Ascending aorta (tissue), 2 donors: ENCODE measurements around the gene GCKR. TPM values are rescaled to one million over a fixed set of nuclear protein-coding genes. Genes with fewer than 3 reads are reported as not detected.
A peak's percentile ranks its signal among the peaks of the same experiment; 100 is the strongest.

Source experiments
- DNase-seq, 2 donors: peaks; one replicate each; pipeline ENCODE4 v3.0.0-alpha.2; 2019; ENCODE audit warnings: low spot score in 2 of 2
- H3K27ac ChIP-seq, 2 donors: fragments of 200-600 bp; sonication (generic); one replicate each; pipeline ENCODE4 v1.5.1; 2016 to 2017; ENCODE audit warnings: mild to moderate bottlenecking in 1 of 2
- H3K27me3 ChIP-seq: fragments of 200-600 bp; sonication (generic); one replicate; pipeline ENCODE4 v1.5.1; 2017
- H3K36me3 ChIP-seq, 2 donors: fragments of 200-600 bp; sonication (generic); one replicate each; pipeline ENCODE4 v1.5.1; 2016
- H3K4me1 ChIP-seq, 2 donors: fragments of 200-600 bp; sonication (generic); one replicate each; pipeline ENCODE4 v1.5.1; 2016 to 2017; ENCODE audit warnings: mild to moderate bottlenecking in 1 of 2
- H3K4me3 ChIP-seq, 2 donors: fragments of 200-600 bp; sonication (generic); one replicate each; pipeline ENCODE4 v1.5.1; 2016 to 2017; ENCODE audit warnings: mild to moderate bottlenecking in 1 of 2
- H3K9me3 ChIP-seq, 2 donors: fragments of 200-600 bp; sonication (generic); one replicate each; pipeline ENCODE4 v1.5.1; 2016
- intact Hi-C: fragments of 100-400 bp; cut with DNase I; formaldehyde crosslinking; loops from one replicate; pipeline ENCODE4 v1.15.1; 2023
- total RNA-seq: library from RNA; depleted of rRNA; stranded (reverse); fragments of >200 nt; gene quantifications from one replicate; pipeline ENCODE4 v1.1.0, GENCODE V29; 2016
- TF ChIP-seq, protein P1 (sequence below), 3 experiments: fragments of 200-600 bp in 2 of 3; fragments of 450-650 bp in 1 of 3; sonication (generic) in 2 of 3; IDR thresholded peaks; one replicate each; pipeline ENCODE4 v1.5.1; 2016 to 2019; ENCODE audit warnings: antibody characterized with exemption in 3 of 3, mild to moderate bottlenecking in 1 of 3, moderate library complexity in 1 of 3

Gene GCKR, protein sequence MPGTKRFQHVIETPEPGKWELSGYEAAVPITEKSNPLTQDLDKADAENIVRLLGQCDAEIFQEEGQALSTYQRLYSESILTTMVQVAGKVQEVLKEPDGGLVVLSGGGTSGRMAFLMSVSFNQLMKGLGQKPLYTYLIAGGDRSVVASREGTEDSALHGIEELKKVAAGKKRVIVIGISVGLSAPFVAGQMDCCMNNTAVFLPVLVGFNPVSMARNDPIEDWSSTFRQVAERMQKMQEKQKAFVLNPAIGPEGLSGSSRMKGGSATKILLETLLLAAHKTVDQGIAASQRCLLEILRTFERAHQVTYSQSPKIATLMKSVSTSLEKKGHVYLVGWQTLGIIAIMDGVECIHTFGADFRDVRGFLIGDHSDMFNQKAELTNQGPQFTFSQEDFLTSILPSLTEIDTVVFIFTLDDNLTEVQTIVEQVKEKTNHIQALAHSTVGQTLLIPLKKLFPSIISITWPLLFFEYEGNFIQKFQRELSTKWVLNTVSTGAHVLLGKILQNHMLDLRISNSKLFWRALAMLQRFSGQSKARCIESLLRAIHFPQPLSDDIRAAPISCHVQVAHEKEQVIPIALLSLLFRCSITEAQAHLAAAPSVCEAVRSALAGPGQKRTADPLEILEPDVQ
- not detected for total RNA-seq

DNA sequence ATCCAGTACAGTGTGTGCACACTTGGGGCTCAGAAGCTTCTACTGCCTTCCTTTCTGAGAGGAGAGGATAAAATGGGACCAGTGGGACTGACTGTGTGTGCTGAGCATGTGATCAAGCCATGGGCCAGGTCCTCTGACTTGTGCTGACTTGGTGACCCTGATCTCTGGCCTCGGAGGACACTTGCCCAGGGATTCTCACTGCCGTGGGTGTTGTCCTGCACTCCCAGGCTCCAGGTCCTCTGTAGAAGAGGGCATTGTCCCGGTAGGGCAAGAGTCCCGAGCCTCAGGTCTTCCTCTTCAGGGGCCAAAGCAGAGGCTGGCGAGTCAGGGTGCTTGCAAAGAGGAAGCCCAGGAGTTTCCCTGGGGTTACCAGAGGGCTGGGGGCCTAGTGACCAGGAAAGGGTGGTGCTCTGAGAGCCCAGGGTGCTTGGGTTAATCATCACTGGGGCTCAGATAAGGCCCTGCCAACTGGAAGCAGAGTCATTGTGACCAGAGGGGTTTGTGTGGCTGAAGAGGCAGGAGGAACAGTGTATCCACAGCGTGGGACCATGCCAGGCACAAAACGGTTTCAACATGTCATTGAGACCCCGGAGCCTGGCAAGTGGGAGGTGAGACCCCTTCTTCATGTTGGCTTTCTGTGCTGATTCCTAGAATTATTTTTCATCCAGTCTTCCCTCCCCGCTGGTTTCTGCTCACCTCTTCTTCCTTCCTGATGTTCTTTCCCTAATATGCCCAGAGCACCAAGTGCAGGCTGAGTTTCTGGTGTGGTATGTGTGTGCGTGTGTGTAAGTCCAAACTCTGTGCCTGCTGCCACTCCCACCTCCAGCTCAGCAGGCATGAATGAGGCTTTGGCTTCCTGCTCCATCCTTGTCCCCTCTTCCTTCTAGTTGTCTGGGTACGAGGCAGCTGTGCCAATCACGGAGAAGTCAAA is at the start of gene GCKR:
Gene GCKR (plus strand): TSS at position 483 of the 931 bp plus-strand sequence. CDS start 66 bp downstream, at position 549.
- TF ChIP-seq, protein P1, sequence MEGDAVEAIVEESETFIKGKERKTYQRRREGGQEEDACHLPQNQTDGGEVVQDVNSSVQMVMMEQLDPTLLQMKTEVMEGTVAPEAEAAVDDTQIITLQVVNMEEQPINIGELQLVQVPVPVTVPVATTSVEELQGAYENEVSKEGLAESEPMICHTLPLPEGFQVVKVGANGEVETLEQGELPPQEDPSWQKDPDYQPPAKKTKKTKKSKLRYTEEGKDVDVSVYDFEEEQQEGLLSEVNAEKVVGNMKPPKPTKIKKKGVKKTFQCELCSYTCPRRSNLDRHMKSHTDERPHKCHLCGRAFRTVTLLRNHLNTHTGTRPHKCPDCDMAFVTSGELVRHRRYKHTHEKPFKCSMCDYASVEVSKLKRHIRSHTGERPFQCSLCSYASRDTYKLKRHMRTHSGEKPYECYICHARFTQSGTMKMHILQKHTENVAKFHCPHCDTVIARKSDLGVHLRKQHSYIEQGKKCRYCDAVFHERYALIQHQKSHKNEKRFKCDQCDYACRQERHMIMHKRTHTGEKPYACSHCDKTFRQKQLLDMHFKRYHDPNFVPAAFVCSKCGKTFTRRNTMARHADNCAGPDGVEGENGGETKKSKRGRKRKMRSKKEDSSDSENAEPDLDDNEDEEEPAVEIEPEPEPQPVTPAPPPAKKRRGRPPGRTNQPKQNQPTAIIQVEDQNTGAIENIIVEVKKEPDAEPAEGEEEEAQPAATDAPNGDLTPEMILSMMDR (IDR thresholded peaks at IDR 0.05): no peak
- intact Hi-C loops: loop anchor here (10.0 kb wide), 1 partner anchor 362 kb away; the partner anchor contains the start of genes PREB and PRR30
- Histone ChIP-seq H3K27me3 (no peaks in the 10 kb centered on the region), H3K27ac (no peak within 1 kb of the TSS), H3K4me3 (peak within 1 kb of the TSS in 1 of 2 donors; percentile 96), H3K9me3 (no peaks in the 10 kb centered on the region), H3K36me3 (no peaks in the 10 kb centered on the region), H3K4me1 (peaks cover 0 to 6% of the 10 kb centered on the region in 2 donors)
- no peak for DNase-seq

DNA sequence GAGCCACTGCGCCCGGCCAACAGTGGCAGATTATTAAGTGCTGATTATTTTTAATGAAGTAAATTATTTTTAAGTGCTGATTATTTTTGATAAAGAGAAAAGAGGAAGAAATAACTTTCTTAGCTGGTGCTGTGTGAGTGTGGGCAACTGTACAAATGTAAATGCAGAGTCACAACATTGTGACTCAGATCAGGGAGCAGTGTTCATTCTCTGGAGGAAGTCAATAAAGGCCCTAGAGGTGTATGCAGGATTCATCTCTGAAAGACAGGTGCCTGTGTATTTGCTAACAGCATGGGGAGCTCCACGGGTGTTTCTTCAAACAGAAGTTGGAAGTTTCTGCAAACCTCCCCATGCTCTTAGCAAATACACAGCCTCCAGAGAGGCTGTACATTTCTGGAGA is 48.3 kb upstream of the GCKR start:
- Histone ChIP-seq H3K27ac (no peak overlapping the region), H3K4me1 (no peaks in the 10 kb centered on the region), H3K9me3 (no peaks in the 10 kb centered on the region), H3K36me3 (peaks cover 38 to 50% of the 10 kb centered on the region in 2 donors), H3K4me3 (no peak overlapping the region), H3K27me3 (no peaks in the 10 kb centered on the region)
- TF ChIP-seq, protein P1 (IDR thresholded peaks at IDR 0.05): no peak
- DNase-seq: no peak
- intact Hi-C loops: no loop called here

DNA sequence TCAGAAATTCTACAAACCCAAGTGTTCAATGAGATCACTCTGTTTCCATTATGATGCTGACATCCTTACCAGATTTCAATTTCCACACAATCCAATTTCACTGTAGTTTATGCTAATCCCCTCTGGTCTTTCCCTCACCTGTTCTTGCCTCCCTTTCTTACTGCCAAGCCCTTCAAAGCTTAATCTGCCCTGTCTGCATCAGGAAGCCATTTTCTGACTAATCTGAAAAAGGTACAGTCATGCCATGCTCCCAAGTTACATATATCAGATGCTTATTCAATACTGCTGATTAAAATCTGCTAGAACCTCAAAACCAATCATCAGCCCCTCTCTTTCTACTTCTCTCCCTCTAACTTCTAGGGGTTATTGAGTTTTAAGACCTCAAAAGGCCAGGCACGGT is 45.5 kb upstream of the GCKR start:
- TF ChIP-seq, protein P1 (IDR thresholded peaks at IDR 0.05): no peak
- Histone ChIP-seq H3K4me3 (no peak overlapping the region), H3K27ac (no peak overlapping the region), H3K27me3 (no peaks in the 10 kb centered on the region), H3K36me3 (peaks cover 58 to 76% of the 10 kb centered on the region in 2 donors), H3K4me1 (no peaks in the 10 kb centered on the region), H3K9me3 (no peaks in the 10 kb centered on the region)
- DNase-seq: no peak
- intact Hi-C loops: no loop called here

DNA sequence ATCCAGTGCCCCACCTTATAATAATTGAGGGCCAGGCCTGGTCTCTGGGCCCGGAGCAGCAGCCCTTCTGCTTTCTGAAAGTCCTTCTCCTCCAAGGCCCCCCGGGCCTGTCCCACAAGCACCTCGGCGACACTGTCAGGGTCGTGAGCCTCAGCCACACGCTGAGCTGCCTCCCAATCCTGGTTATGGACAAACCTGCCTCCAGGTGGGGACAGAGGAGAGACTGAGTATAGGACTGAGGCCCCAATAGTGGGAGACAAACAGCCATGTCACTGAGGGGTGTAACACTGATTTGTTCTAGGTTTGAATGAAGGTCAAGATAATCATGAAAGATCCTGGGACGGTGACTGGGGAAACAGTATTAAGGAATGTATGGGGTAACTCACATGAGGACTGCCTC is 42.7 kb upstream of the GCKR start:
- Histone ChIP-seq H3K4me3 (no peak overlapping the region), H3K36me3 (peaks cover 74 to 84% of the 10 kb centered on the region in 2 donors), H3K4me1 (no peaks in the 10 kb centered on the region), H3K27ac (no peak overlapping the region), H3K27me3 (no peaks in the 10 kb centered on the region), H3K9me3 (no peaks in the 10 kb centered on the region)
- TF ChIP-seq, protein P1 (IDR thresholded peaks at IDR 0.05): no peak
- intact Hi-C loops: no loop called here
- no peak for DNase-seq

DNA sequence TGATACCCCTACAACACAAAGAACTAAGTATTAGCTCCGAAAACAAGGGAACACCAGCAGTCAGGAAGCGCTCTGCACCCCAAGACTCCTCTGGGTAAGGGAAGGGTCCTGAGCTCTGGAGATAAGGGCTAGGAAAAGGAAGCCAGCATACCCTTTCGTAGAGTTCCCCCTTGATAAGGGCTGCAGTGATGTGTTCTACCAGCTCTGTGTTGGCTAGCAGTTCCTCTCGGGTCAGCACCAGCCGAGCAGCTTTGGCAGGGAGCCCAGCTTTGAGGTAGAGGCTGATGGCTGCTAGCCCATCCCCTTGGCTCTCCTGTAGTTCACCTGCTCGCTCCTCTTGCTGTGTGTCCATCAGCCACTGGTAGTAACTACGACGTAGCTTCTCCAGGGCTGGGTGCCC is 35.5 kb upstream of the GCKR start:
- Histone ChIP-seq H3K4me3 (no peak overlapping the region), H3K27ac (no peak overlapping the region), H3K27me3 (no peaks in the 10 kb centered on the region), H3K4me1 (no peaks in the 10 kb centered on the region), H3K9me3 (no peaks in the 10 kb centered on the region), H3K36me3 (peaks cover 46 to 64% of the 10 kb centered on the region in 2 donors)
- TF ChIP-seq, protein P1 (IDR thresholded peaks at IDR 0.05): no peak
- intact Hi-C loops: no loop called here
- DNase-seq: no peak
